Measurements from ENCODE around the gene MCM6.

DNA sequence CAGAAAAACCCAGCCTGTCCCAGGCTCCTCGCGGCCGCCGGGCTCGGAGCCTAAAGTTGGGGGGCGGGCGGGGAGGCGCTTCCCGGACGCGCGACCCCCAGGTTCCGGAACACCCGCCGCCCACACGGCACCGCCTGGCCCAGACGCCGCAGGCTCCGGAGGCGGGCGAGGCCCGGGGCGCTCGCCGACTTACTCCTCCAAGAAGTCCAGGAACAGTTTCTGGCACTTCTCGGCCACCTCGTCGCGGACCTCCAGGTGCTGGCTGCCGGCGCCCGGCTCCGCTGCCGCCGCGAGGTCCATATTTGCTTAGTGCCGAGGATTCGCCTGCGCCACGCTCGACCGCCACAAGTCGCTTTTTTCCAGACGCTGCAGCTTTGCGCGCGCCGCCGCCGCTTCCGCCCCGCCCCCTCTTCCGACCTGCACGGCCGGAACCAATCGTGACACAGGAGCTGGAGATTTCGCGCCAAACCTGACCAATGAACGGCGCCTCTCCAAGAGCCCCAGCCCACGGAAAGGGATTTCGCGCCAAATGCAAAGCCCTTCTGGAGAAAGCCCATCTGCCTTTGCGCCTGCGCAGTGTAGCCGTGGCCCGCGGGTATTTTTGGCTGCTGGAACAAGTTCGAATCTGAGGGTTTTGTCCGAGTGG, at the start of gene MCM6:
- TF ChIP-seq EP300 (IDR thresholded peaks at IDR 0.05) (no peak), POLR2AphosphoS5 (IDR thresholded peaks at IDR 0.05) (peak; percentile 70)
